GM18907 (cell line): ENCODE measurements around the gene PCGF3.
"Not testable (repeated sequence)": the region's sequence is repeated elsewhere in the genome, so short reads cannot be mapped to it uniquely, and the experiment has no call there.

ENCODE experiments used
- ATAC-seq: cut with Tn5 transposase; IDR thresholded peaks from one replicate; pipeline ENCODE4 v1.9.1; 2021; ENCODE audit warnings: mild to moderate bottlenecking, moderate library complexity; ENCODE audit not compliant: unreplicated experiment

PCGF3 gene

GRCh38 chr4:682490-683172 is 23.0 kb upstream of the PCGF3 start:
- no peak for ATAC-seq

- ATAC-seq: no peak
Observed at GRCh38 chr4:683247-683897, 22.3 kb upstream of the PCGF3 start.

- no peak for ATAC-seq
Observed at GRCh38 chr4:683982-684622, 21.5 kb upstream of the PCGF3 start.

- no peak for ATAC-seq
Observed at GRCh38 chr4:684623-685327, 20.9 kb upstream of the PCGF3 start.

DNA sequence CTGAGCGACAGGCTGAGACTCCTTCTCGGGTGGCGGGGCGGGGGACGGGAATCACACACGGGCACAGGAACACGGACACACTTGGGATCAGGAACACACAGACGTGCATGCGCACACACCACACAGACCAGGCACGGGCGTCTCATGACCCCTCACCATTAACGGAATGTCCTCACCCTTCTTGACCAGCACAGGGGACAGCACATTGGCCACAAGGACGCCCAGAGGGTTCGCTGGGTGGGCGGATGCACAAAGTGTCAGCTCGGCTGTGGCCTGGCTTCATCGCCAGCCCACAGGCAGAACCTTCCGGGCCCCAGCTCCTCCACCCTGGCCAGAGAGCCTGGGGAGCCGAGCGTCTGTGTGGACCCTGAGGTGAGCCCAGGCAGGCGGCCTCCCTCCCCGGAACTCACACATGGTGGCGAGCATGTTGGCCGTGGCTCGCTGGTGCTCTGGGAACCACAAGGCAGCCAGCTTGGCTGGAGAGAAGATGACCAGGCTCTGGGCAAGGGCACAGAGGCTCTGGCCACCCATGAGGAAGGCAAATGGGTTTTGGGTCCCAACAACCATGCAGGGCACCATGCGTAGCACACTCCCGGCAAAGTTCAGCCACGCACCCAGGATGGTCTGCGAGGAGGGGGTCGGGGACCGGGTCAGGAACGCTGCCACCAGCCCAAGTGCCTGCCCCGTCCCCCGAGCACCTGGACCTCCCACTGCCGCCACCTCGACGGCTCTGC is 19.8 kb upstream of the PCGF3 start:
- ATAC-seq: no peak

DNA sequence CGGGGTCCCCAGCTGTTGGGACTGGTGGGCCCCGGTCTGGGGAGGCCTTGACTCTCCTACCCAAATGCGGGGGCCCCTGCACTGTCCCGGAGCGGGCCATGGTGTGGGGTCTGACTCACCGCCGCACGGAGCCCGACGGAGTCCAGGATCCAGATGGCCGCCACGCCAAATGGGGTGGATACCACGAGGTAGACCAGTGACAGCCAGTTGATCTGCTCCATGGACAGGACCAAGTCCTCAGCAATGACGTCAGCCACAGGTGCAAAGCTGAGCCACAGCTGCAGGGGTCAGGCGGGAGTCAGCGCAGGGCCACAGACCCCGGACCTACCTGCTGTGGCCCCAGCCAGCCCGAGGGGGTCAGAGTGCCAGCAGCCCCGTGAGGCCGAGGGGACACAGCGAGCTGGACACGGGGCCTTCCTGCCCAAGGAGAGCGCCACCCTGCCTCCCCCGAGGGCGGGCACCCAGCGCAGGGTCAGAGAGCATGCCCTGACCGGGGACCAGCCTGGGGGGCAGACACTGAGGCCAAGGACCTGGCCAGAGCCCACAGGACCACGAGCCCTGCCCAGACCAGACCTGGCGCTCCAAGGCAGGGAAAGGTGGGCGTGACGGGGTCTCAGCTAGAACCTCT is 19.1 kb upstream of the PCGF3 start:
- ATAC-seq: no peak

DNA sequence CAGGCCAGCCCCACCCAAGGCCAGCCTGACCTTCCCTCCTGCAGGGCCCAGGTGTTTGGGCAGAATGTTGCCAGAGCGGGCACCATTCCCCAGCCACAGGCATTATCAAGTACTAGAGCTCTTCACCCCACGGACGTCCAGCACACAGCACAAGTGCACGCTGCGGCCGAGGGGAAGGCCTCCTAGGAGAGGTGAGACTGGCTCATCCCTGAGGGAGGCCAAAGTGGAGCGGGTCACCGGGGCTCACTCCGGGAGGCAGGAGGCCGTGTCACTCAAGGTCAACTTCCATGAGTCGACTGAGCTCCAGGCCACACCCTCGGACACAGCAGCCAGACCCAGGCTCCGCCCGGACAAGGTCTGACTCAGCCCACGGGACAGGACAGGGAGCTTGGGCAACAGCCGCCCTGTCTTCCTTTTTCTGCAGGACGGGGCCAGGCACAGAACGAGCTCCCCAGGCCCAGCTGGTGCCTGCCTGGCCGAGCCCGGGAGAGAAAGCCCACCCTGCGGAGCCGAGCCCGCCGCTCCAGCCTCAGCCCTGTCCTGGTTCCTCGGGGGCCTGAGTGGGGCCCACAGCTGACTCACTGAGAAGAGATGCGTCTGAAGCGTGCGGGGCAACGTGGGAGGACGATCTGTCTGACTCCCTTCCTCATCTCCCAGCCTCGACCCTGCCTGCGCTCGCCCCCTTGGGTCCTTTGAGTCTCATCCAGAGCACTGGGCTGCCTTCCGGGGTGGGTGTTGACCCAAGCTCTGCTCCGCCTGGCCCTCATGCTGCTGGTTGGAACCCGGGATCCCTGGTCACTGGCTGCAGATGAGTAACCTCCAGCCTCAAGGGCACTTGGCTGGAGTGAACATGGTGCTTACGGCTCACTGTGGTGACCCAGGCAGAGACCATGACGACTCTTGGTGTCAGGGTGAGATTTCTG is 18.3 kb upstream of the PCGF3 start:
- ATAC-seq: no peak

- no peak for ATAC-seq
Observed at GRCh38 chr4:687971-688853, 17.4 kb upstream of the PCGF3 start.

- ATAC-seq: no peak
Observed at GRCh38 chr4:688854-689681, 16.6 kb upstream of the PCGF3 start, which contains the start of gene SLC49A3. SLC49A3 (minus strand) TSS chr4:689151; CDS start chr4:689127, 24 bp downstream.

DNA sequence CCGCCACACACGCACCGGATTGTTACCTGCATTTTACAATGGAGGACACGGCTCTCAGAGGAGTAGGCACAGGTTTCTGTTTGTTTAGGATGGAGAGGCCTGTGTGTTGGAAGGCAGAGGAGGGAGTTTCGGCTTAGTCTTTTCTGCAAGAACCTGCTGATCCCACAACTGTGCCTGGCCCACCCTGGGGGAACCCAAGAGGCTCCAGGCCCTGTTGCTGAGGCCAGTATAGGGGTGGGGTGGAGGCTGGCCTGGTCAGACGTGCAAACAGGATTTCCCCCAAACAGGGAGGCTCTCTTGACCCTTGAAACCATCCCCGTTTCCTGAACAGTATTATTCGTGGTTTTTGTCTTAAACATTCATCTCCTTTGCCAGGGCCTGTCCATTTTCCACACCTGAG is 15.9 kb upstream of the PCGF3 start:
- ATAC-seq: no peak

DNA sequence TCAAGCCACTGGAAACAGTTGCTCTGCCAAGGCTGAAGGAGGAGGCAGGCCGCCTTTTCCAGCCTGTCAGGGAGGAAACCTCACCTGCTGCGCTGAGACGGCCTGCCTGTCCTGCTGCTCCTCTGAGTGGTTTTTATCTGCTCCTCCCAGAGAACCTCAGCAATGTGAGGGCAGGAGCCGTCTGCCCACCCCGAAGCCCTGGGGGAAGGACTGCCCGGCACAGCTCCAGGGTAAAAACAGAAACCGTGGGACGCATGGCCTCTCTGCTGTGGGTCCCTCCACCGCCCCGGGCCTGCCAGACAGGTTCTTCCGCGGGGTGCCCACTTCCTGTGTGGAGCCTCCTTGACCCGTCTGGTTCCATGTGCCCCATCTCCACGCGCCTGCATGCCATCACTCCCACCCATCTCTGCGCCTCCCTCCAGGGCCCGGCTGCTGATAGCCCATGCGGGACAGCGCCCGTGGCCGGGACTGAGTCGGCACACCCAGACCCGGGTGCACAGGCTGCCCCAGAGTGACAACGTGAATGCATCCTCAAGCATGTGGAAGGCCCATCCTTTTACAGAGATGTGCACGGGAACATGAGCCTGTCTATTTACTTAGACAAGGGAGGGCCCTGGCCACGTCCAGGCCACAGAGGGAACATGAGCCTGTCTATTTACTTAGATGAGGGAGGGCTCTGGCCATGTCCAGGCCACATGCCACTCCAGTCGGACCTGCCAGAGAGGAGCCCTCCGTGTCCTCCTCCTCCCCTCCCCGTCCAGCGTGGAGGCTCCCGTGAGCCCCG is 12.7 kb upstream of the PCGF3 start:
- ATAC-seq: no peak

DNA sequence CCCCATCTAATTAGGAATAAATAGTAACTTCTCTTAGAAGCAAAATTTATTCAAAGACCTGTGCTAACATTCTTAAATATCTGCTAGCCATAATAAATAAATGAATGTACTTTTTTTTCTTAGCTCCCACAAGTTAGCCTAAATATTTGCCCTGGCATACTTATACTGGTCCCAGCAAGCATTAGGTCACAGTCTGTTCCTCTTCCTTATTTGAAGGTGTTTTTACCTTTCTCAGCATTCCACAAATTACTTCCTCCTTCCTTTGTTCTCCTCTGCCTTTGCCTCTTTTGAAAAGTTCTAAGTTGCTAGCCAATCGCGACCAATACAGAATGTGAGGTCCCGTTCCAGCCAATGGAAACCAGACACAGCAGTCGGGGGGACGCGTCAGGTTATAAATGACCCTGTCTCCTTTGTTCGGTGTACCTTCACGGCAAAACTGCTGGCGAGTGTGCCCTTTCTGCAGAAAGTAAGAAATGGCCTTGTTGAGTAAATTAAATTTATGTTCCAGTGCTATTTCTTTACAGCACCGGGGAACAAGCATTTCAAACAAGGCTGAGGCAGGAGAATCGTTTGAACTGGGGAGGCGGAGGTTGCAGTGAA is 11.2 kb upstream of the PCGF3 start:
- ATAC-seq: not testable (repeated sequence)

- ATAC-seq: no peak
Observed at GRCh38 chr4:699816-700580, 5.6 kb upstream of the PCGF3 start.

GRCh38 chr4:700587-701264 is 4.9 kb upstream of the PCGF3 start:
- ATAC-seq: no peak

GRCh38 chr4:702618-703048 is 3.0 kb upstream of the PCGF3 start:
- ATAC-seq: no peak
